SJCRH30 (cell line): ENCODE measurements around the gene RSPH10B2. TPM values are rescaled to one million over a fixed set of nuclear protein-coding genes. Genes with fewer than 3 reads are reported as not detected.
"Not testable (repeated sequence)": the region's sequence is repeated elsewhere in the genome, so short reads cannot be mapped to it uniquely, and the experiment has no call there.

ENCODE experiments used
- DNase-seq, 2 experiments: peaks; one replicate each; pipeline ENCODE4 v3.0.0-alpha.2; 2015 to 2020
- H3K27ac ChIP-seq: fragments of 250-450 bp; sonication (Bioruptor Pico); 2 replicates; pipeline ENCODE4 v1.5.1; 2020; ENCODE audit warnings: mild to moderate bottlenecking, moderate library complexity
- H3K27me3 ChIP-seq: fragments of 250-450 bp; sonication (Bioruptor Pico); 2 replicates; pipeline ENCODE4 v1.5.1; 2020; ENCODE audit warnings: mild to moderate bottlenecking, moderate library complexity
- H3K36me3 ChIP-seq: fragments of 250-450 bp; sonication (Bioruptor Pico); 2 replicates; pipeline ENCODE4 v1.5.1; 2020; ENCODE audit warnings: mild to moderate bottlenecking, moderate library complexity
- H3K4me1 ChIP-seq: fragments of 250-450 bp; sonication (Bioruptor Pico); 2 replicates; pipeline ENCODE4 v1.5.1; 2020; ENCODE audit warnings: mild to moderate bottlenecking, moderate library complexity
- H3K4me3 ChIP-seq: fragments of 250-450 bp; sonication (Bioruptor Pico); 2 replicates; pipeline ENCODE4 v1.5.1; 2020; ENCODE audit warnings: mild to moderate bottlenecking, moderate library complexity
- H3K9me3 ChIP-seq: fragments of 250-450 bp; sonication (Bioruptor Pico); replicated peaks from 2 replicates; pipeline ENCODE4 v1.5.1; 2020; ENCODE audit warnings: mild to moderate bottlenecking, moderate library complexity
- total RNA-seq: library from RNA; depleted of rRNA; stranded (reverse); fragments of >200 nt; shearing (Covaris generic); gene quantifications from 2 replicates; pipeline ENCODE4 v1.2.3, GENCODE V29; 2014

RSPH10B2 gene
- total RNA-seq, 1 experiment from 2014 or later: 0.18 TPM

DNA sequence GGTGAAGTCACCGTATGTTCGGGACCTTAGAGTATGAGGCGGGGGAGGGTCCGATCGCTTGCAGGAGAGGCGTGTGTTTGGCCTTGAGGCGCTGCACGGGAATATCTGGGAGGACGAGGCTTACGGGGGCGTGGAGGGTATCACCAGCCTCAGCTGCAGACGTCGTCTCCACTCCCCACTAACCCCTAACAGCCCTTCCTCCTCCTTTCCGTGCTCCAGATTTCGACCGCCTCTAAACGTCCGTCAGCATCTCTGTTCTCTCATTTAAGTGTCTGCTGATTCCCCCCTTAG lies 23.6 kb upstream of the RSPH10B2 start:
- peak overlapping the region; percentile 92 for H3K4me3 ChIP-seq
- H3K36me3 ChIP-seq: peaks cover 25% of the 10 kb centered on the region
- no peaks in the 10 kb centered on the region for H3K27me3 ChIP-seq
- DNase-seq: no peak
- H3K27ac ChIP-seq: peak overlapping the region; percentile 72
- H3K4me1 ChIP-seq: no peaks in the 10 kb centered on the region
- H3K9me3 ChIP-seq: no peaks in the 10 kb centered on the region

DNA sequence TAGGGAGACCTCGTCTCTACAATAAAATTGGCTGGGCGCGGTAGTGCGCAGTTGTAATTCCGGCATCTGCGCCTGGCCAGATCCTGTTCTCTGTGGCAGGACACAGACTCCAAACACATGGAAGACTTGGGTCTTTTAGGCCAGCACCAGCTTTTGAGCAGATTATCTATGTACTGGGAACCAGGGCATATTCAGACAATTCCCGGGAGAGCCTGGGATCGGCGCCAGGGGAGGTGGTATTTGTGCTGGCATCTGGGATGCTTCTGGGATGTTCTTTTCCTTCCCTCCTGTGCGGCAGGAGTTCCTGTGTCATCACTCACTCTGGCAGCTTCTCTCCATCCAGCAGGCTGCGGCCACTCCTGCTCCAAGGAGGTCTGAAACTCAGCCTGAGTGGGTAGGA lies 15.5 kb upstream of the RSPH10B2 start:
- DNase-seq, H3K27ac ChIP-seq, H3K4me1 ChIP-seq, H3K9me3 ChIP-seq, H3K4me3 ChIP-seq, H3K27me3 ChIP-seq: not testable (repeated sequence)
- H3K36me3 ChIP-seq: peaks cover 44% of the 10 kb centered on the region

DNA sequence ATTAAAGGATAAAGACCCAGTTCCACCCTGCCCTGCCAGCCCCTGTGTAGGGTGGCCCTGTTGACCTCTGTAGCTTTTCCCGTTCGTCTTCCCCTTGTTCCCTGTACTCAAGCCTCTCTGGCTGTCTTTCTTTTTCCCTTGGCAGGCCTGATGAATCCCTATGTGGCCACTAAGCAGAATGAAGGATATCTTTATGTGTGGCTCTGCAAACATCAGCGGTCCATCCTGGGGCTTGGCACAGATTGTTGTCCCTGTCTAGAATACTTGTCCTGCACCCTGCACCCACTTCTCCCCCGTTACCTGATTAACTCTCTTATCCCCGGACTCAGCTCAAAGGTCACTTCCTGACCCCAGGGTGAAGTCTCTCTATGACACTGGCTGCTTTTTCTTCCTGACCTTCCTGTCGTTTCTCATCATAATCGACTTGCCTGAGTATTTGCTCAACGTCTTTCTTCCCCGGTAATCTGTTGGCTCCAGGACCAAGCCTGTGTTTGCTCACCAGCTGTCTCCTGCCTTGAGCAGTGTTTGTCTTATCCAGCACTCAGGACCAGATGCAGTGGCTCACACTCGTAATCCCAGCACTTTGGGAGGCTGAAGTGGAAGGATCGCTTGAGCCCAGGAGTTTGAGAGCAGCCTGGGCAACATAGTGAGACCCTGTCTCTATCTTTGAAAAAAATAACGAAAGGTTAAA lies 9.3 kb upstream of the RSPH10B2 start:
- not testable (repeated sequence) for H3K4me1 ChIP-seq, H3K4me3 ChIP-seq, H3K9me3 ChIP-seq, H3K27ac ChIP-seq, DNase-seq, H3K27me3 ChIP-seq
- peaks cover 12% of the 10 kb centered on the region; the same call in 1 of the 2 replicates for H3K36me3 ChIP-seq

DNA sequence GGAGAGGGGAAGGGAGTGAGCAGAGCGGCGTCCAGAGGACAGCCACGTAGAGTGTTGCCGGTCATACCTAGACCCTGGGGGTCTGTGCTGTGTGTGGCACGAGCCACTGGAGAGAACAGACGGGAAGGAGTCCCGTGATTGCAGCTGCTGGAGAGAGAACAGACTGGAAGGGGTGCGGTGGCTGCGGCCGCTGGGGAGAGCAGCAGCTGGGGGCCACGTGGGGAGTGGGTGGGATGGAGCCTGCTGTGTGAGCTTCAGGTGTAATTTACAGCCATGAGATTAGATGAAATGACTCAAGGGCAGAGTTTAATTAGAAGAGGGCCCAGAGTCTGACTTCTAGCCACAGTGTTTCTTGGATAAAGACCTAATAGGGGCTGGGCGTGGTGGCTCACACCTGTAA lies 4.6 kb upstream of the RSPH10B2 start:
- H3K36me3 ChIP-seq, H3K9me3 ChIP-seq, H3K4me1 ChIP-seq, H3K27me3 ChIP-seq, DNase-seq, H3K4me3 ChIP-seq, H3K27ac ChIP-seq: not testable (repeated sequence)

DNA sequence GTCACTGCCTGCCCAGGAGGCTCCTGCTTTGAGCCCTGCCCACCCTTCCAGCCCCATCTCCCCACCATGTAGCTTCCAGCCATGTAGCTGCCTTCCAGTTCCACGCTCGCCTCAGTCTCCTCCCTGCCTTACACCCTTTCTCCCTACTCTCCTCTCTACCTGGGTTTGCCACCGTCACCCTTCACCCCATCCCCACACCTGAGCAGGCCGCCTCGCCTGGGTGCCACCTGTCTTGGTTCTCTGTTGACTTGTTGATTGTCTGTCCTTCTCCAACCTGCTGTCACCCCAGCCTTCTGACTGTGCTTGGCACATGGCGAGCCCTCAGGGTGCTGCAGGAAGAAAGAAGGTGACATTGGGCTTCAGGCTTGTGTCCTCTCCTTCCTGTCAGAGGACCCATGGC lies 3.7 kb upstream of the RSPH10B2 start:
- H3K9me3 ChIP-seq, H3K27me3 ChIP-seq: not testable (repeated sequence)

DNA sequence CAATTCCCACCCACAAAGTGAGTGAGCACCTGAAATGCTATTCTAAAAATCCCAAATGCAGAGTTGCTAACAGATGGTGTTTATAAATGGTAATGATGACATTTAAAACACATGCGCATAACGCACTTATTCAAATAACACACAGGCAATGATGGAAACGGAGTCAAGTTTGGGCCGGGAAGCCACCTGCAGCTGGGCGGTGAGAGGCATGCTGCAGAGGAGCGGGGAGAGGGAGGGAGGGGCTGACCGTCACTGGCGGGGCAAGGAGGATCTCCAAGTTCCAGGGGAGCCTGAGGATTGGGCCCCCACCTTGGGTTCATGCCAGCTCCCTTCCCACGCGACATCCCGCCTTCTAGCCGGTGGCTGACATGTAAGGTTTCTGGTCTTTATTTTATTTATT lies 7.3 kb downstream of the RSPH10B2 start:
- H3K9me3 ChIP-seq, H3K27ac ChIP-seq, H3K36me3 ChIP-seq, DNase-seq, H3K27me3 ChIP-seq, H3K4me3 ChIP-seq, H3K4me1 ChIP-seq: not testable (repeated sequence)

More for the DNA sequence above, 3.7 kb upstream of the RSPH10B2 start:
- not testable (repeated sequence) for H3K4me1 ChIP-seq, H3K36me3 ChIP-seq, H3K4me3 ChIP-seq, DNase-seq, H3K27ac ChIP-seq

DNA sequence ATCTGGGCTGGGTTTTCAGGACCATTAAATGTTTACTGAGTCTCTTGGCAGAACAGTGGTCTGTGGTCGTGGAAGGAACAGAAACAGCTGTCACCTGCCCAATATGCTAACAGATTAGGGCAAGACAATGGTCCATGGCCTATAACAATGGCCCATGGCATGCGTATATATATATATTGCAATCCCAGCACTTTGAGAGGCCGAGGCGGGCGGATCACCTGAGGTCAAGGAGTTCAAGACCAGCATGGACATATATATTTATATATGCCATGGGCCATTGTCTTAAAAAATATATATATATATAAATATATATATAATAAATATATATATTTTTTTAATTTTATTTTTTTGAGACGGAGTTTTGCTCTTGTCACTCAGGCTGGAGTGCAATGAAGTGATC lies 27.7 kb downstream of the RSPH10B2 start:
- H3K27ac ChIP-seq, H3K27me3 ChIP-seq, H3K36me3 ChIP-seq, H3K9me3 ChIP-seq, H3K4me3 ChIP-seq, H3K4me1 ChIP-seq: not testable (repeated sequence)
- peak in 1 of 2 experiments; percentile 4 for DNase-seq

DNA sequence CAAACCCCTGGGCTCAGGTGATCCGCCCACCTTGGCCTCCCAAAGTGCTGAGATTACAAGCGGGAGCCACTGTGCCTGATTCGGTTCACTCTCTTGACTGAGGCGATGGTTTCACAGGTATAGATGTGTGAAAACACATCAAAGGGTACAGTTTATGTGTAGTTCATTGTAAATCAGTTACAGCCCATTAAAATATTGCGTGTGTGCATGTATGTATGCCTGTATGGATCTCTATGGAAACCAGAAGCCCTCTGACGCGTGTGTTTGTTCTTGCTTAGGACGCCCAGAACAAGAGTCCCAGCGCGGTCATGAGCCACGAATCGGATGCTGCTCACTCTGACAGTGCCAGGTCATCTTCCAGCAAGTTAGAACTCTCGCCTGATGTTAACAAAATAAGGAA lies 35.5 kb downstream of the RSPH10B2 start:
- H3K4me1 ChIP-seq, H3K27ac ChIP-seq, H3K9me3 ChIP-seq, H3K4me3 ChIP-seq, H3K36me3 ChIP-seq, DNase-seq, H3K27me3 ChIP-seq: not testable (repeated sequence)

DNA sequence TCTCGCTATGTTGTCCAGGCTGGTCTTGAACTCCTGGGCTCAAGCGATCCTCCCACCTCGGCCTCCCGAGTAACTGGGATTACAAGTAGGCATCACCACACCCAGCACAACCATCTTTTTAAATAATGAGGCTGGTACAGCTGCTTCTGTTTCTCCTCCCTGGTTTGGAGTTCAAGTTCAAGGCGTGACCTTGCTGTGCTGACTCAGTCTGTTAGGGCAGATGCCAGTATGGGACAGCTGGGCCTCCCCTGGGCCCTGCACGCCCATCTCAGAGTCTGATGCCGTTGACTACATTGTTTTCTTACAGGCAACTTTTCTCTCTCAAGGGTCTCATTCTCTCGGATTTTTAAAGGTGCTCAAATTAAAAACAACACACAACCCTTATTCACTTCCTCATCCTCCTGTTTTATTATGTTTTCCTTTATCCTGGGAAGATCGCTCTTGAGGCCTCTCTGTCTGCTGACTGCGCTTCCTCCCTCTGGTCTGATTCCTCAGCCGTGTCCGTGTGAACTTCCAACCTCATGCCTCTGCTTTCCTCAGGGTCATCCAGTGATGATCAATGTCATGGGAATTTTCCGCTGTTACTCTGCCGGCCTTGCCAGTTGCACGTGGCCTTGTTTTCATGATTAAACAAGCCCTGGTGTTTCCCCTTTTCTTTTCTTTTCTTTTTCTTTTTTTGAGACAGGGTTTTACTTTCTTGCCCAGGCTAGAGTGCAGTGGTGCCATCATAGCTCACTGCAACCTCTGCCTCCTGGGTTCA lies 38.4 kb downstream of the RSPH10B2 start:
- H3K27me3 ChIP-seq, H3K9me3 ChIP-seq, H3K36me3 ChIP-seq, DNase-seq, H3K4me1 ChIP-seq, H3K4me3 ChIP-seq, H3K27ac ChIP-seq: not testable (repeated sequence)

DNA sequence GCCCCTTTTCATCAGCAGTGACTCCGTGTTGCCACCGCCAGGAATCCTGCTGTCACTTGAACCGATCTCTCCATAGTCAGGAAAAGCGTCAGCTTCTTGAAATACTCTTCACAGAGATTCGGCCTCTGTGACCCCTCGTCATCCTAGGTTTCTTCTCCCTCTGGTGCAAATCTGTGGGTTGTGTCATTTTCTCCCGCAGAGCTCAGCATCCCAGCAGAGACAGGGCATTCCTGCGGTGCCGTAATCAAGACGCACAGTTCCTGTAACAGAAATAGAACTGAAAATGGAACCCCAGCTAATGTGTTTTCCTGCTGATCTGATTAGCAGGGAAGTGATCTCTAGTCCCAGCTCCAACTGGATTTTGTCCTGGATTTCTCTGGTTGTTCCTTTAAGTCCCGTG lies 40.4 kb downstream of the RSPH10B2 start:
- DNase-seq, H3K4me3 ChIP-seq, H3K36me3 ChIP-seq, H3K27ac ChIP-seq, H3K4me1 ChIP-seq, H3K27me3 ChIP-seq, H3K9me3 ChIP-seq: not testable (repeated sequence)

DNA sequence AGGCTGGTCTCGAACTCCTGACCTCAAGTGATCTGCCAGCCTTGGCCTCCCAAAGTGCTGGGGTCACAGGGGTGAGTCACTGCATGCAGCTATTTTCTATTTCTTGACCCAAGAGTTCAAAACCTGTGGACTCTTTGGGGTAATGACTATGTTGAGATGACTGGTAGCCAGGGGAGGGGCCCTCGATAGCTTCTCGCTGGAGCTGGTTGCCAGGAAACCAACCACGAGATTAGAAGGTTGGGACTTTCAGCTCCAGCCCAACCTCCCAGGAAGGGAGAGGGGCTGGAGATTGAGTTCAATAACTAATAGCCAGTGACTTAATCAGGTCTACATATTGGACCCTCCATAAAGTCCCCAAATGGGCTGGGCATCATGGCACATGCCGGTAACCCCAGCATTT lies 43.3 kb downstream of the RSPH10B2 start:
- DNase-seq: not testable (repeated sequence)

DNA sequence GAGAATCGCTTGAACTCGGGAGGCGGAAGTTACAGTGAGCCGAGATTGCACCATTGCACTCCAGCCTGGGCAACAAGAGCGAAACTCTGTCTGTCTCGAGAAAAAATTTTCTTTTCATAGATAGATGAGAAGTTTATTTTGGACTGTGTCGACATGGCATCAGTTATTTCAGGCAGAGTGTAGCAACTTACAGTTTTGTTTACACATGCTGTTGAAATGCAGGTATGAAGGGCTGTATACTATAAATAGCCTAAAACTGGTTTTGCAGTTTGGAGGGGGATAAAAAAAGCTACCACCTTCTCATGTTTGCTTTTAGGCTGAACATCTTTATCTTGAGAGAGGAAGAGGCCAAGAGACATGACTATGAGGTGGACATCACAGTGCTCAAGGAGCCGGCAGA lies 44.1 kb downstream of the RSPH10B2 start:
- H3K9me3 ChIP-seq, H3K4me1 ChIP-seq, DNase-seq, H3K4me3 ChIP-seq, H3K27ac ChIP-seq, H3K36me3 ChIP-seq, H3K27me3 ChIP-seq: not testable (repeated sequence)

More for the DNA sequence above, 43.3 kb downstream of the RSPH10B2 start:
- not testable (repeated sequence) for H3K4me1 ChIP-seq, H3K27ac ChIP-seq, H3K36me3 ChIP-seq, H3K27me3 ChIP-seq, H3K9me3 ChIP-seq, H3K4me3 ChIP-seq

DNA sequence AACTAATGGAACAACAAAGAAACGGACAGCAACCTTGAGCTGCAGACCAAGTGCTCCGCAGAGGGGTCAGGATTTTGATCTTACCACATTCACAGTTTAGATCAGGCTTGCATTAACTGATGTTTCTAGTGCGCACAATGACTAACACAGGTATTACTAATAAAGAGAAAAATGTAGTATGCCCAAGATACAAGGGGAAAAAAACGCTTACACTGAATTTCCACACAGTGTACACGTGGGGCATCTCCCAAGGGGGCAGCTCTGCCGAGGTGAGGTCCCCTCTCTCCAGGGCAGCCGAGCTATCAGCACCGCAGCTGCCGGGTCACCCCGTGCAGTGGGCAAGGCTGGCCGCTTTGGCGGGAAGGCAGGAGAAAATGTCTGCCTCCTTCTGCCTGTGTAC lies 46.0 kb downstream of the RSPH10B2 start:
- DNase-seq, H3K4me1 ChIP-seq, H3K9me3 ChIP-seq, H3K36me3 ChIP-seq, H3K27me3 ChIP-seq, H3K4me3 ChIP-seq, H3K27ac ChIP-seq: not testable (repeated sequence)

DNA sequence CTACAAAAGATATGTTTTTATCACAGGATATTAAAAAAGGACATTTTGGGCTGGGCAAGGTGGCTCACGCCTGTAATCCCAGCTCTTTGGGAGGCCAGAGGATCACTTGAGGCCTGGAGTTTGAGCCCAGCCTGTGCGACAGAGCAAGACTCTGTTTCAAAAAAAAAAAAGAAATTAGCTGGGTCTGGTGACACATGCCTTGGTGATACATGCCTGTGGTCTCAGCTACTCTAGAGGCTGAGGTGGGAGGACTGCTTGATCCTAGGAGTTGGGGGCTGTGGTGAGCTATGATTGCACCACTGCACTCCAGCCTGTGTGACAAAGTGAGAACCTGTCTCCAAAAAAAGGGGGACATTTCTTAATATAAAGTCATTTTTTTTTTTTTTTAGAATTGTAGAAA lies 46.4 kb downstream of the RSPH10B2 start:
- not testable (repeated sequence) for DNase-seq, H3K4me3 ChIP-seq, H3K9me3 ChIP-seq, H3K27ac ChIP-seq, H3K4me1 ChIP-seq, H3K36me3 ChIP-seq, H3K27me3 ChIP-seq

DNA sequence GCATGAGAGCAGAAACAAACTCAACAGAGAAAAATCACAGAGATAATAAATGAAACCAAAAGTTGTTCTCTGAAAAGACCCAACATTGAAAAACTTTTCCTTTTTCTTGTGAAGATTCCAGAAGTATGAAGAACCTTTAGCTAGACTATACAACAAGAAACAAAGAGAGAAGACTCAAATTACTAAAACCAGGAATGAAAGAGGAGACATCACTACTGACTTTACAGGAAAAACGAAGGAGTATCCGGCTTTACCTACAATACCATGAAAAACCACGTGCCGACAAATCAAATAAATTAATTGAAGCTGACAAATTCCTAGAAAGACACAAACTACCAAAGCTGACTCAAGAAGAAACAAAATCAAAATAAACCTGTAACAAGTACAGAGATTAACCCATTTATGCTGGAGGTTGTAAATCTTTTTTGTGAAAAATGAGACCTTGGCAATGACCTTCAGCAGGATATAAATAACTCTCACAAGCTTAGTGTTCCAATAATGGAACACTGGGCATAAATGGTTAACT lies 53.6 kb downstream of the RSPH10B2 start:
- not testable (repeated sequence) for DNase-seq, H3K4me1 ChIP-seq, H3K9me3 ChIP-seq, H3K27ac ChIP-seq, H3K36me3 ChIP-seq, H3K4me3 ChIP-seq, H3K27me3 ChIP-seq

DNA sequence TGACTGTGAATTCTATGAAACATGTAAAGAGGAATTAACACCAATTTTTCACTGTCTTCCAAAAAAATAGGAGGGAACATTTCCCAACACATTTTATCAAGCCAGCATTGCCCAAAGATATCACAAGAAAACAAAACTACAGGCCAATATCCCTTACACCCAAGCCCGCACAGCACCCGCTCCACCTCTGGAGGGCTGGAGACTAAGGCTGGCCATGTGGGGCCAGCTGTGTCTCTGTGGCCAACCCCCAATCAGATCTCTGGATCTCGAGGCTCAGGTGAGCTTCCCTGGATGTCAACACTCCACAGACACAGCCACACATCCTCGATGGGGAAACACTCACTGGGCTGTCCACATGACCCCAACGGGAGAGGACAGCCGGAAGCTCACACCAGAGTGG lies 54.1 kb downstream of the RSPH10B2 start:
- H3K4me3 ChIP-seq, H3K9me3 ChIP-seq, DNase-seq, H3K36me3 ChIP-seq, H3K4me1 ChIP-seq, H3K27ac ChIP-seq, H3K27me3 ChIP-seq: not testable (repeated sequence)
